DMS153 (cell line): ENCODE data around the gene RFC1.
"Not testable (repeated sequence)": the region's sequence is repeated elsewhere in the genome, so short reads cannot be mapped to it uniquely, and the experiment has no call there.

Experiments used
- DNase-seq: peaks from one replicate; lab custom pipeline; 2025; lab: John Stamatoyannopoulos, UW

RFC1 gene

GRCh38 chr4:39365830-39366771 is at the start of gene RFC1:
RFC1 (minus strand) TSS chr4:39366362; CDS start chr4:39366241, 121 bp downstream.
- DNase-seq, result peak; percentile 61

DNA sequence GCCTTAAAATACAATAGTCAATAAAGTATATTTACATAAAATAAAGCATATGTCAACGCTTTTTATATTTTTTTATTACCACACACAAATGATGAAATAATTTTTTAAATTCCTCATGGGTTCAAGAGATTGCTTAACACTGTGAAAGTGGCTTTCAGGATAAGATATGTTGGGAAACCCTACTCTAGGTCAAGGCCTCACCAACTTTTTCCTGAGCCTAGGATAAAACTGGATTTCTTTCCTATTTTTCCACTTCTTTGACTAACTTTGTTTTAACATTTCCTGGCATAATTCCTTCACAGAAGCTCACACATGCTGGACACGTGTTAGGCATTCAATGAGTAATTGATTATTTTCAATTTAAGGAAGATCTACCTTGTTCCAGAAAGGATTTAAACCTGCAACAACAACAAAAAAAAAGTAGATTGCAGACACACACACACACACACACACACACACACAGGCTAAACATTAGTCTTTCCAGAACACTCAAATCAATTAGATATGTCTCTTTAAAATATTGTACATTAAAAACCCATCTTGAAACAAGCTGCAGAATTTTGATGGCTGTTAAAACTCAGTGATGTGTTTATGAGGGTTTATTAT is 49.6 kb upstream of the RFC1 start:
- DNase-seq, result no peak

DNA sequence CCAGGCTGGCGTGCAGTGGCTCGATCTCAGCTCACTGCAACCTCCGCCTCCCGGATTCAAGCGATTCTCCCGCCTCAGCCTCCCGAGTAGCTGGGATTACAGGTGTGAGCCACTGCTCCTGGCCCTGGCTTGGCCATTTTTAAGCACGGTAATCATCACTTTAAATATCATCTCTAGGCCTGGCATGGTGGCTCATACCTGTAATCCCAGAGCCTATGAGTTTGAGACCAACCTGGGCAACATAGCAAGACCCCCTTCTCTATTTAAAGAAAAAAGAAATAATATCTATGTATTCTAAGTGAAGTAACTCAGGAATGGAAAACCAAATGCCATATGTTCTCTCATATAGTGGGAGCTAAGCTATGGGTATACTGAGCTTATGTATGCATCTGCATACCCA is 45.4 kb upstream of the RFC1 start:
- DNase-seq, result not testable (repeated sequence)

GRCh38 chr4:39410415-39410814 is 44.3 kb upstream of the RFC1 start:
- no peak for DNase-seq

- DNase-seq, result no peak
Observed at GRCh38 chr4:39407584-39407885, 41.4 kb upstream of the RFC1 start.

- no peak for DNase-seq
Observed at GRCh38 chr4:39406763-39407583, 40.8 kb upstream of the RFC1 start, which contains the start of gene KLB. KLB (plus strand) TSS chr4:39406930; CDS start chr4:39406950, 20 bp downstream.

- DNase-seq, result not testable (repeated sequence)
Observed at GRCh38 chr4:39401640-39402039, 35.5 kb upstream of the RFC1 start.

GRCh38 chr4:39394706-39395105 is 28.5 kb upstream of the RFC1 start:
- DNase-seq, result no peak

DNA sequence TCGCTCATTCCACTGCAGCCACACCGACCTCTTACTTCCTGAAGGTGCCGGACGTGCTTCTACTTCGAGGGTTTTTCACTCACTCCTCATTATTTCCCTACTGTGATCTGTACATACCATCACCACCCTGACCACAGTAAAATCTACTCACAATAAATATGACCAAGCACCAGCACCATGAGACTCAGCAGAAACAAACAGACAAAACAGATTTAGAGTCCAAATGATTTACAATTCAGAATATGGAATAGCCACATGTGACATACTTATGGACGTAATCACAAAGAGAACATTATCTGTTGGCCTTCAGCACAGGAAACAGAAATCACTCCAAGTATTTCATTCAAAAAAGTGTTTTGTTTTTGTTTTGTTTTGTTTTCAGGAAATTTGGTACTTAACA is 24.4 kb upstream of the RFC1 start:
- DNase-seq, result no peak

DNA sequence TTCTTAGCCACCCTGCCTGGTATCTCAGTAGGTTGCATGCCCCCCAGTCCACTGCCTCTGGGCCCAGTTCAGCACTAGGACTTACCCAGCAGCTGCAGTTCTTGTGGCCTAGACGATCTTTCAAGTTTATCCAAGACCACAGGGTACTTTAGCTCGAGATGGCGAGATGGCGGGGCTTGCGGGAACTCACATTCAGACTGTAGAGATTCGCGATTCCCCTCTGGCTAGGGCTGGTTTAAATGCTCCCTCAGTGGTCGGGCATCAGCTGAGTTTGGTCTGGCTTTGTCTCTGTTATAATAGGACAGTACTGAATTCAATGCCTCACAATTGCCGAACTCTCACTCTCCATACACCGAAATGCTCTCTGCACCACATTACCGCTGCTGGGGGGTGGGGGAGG is 18.4 kb upstream of the RFC1 start:
- no peak for DNase-seq

GRCh38 chr4:39383690-39384089 is 17.5 kb upstream of the RFC1 start:
- no peak for DNase-seq

DNA sequence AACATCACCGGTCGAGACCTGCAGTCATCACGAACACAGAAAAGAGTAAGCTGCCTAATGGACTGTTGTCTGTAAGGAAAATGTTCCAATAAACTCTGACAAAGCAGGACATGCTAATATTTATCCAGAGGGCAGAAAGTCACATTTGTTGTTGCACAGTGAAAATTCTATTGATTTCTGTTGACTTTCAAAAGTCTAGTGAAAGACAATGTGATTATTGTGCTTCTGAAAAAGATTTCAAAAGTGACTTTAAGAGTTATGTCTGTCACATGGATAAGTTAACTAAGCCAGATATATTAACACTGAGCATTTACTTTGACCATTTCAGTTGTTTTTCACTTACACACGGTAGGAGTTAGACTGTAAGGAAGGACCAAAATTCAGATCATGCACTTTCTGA is 9.3 kb upstream of the RFC1 start:
- no peak for DNase-seq

- DNase-seq, result not testable (repeated sequence)
Observed at GRCh38 chr4:39371209-39371608, 5.0 kb upstream of the RFC1 start.

- no peak for DNase-seq
Observed at GRCh38 chr4:39369301-39369700, 3.1 kb upstream of the RFC1 start.

DNA sequence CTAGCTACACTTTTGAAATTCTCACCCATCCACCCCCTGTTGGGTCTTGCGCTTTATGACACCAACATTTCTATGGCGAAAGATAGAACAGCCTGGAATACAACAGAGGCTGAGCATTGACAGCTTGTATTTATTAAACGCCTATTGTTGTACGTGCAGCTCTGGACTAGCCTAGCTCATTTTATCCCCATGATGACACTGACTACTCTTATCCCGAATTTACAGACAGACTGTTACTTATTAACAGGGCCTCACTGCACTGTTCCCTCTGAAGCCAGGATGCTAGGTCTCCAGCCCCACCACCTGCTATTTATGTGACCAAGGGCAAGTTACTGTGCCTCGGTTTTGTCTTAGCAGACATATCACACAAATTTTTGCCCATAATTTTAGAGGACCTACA is 1.0 kb upstream of the RFC1 start:
- no peak for DNase-seq

DNA sequence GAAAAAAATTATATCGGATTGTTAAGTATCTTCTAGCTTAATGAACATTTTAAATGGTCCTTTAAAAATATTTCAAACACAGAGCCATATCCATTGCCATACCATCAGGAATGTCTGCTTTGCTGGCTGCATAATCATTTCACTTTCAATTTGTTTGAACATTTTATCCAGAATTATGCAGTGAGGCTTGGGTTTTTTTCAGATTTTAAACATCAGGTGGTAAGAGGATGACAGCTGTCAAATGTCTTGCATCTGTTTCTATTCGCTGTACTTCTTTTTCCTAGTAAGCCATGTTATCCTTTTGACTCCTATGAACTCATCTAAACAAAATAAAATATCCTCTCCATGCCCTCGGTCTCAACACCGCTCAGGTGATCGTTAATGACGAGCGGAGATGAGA is 802 bp downstream of the RFC1 start:
- no peak for DNase-seq

DNA sequence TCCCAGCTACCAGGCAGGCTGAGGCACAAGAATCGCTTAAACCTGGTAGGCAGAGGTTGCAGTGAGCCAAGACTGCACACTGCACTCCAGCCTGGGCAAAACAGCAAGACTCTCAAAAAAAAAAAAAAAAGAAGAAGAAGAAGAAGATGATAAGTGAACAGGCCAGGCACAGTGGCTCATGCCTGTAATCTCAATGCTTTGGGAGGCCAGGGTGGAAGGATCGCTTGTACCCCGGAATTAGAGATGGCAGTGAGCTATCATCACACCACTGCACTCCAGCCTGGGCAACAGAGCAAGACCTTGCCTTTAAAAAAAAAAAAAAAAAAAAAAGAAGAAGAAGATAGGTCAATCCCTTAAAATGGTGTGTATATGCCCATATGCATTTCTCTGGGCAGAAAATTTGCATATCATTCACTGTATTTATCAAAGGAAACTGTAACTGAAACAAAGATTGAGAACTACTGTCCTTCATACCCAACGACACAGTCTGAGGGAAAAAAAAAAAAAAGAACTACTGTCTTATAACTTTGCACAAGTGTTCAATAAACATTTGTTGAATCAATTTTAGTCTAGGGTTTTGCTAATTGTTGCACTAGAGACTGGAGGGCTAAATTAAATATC is 2.3 kb downstream of the RFC1 start:
- no peak for DNase-seq

- no peak for DNase-seq
Observed at GRCh38 chr4:39362827-39363226, 3.3 kb downstream of the RFC1 start.

DNA sequence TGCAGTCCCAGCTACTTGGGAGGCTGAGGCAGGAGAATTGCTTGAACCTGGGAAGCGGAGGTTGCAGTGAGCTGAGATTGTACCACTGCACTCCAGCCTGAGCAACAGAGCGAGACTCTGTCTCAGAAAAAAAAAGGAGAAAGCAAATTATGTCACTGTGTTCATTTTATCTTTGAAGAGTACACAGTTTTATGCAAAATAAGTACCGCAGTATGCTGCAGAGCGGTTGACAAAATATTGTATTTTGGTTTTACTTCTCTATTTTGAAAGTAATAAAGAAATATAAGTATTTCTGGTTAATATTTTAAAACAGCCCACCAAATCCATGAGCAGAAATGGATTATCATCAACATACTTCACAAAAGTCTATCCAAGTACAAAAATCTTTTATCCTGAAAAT is 5.6 kb downstream of the RFC1 start:
- not testable (repeated sequence) for DNase-seq

- DNase-seq, result no peak
Observed at GRCh38 chr4:39357002-39357401, 9.2 kb downstream of the RFC1 start.

DNA sequence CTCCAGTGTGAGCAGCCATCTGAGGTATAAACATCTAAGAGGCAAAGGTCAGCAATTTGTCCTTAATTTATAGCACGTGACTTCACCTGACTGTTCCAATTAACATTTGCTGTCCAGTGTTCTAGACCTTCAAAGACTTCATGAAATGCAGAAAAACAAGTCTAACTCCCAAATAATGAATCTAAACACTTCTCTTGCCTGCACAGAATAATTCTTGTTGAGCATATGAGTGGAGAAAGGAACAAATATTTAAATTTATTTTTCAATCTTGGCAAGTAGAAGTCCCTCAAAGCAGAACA is 12.0 kb downstream of the RFC1 start:
- DNase-seq, result no peak

GRCh38 chr4:39353478-39354253 is 12.5 kb downstream of the RFC1 start:
- DNase-seq, result no peak
